22Rv1 (cell line): ENCODE results near the gene UBE4B.

Experiments used
- CTCF ChIP-seq: fragments of 450-650 bp; IDR thresholded peaks from 2 replicates; pipeline ENCODE4 v1.5.1; 2017; ENCODE audit warnings: mild to moderate bottlenecking
- ZFX ChIP-seq: fragments of 450-650 bp; IDR thresholded peaks from 2 replicates; pipeline ENCODE4 v1.6.1; 2017; ENCODE audit warnings: antibody characterized with exemption, borderline replicate concordance

GRCh38 chr1:10213186-10213705 lies 180.5 kb downstream of the UBE4B start:
- TF ChIP-seq CTCF, result no peak
- no peak for TF ChIP-seq ZFX
